ENCODE data around the gene NUDT8. TPM values are rescaled to one million over a fixed set of nuclear protein-coding genes. Genes with fewer than 3 reads are reported as not detected.

The NUDT8 gene
- total and polyA plus RNA-seq, 2 experiments from 2014 or later, result 13.6 to 28.7 TPM

DNA sequence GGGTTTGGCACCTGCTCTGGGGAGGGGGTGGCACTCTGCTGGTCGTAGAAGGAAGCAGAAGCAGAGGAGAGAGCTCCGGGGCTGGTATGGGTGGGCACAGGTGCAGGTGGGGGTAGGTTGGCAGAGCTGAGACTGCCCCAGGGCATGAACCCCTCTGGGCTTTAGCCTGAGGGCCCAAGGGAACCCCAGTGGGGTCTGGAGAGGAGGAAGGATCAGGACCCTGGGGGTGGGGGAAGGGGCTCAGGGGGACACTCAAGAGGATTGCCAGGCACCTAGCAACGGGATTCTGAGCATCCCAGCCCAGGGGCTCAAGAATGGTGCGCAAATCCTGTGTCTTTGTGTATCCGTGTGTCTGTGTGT is 38.4 kb upstream of the NUDT8 start:
- Histone ChIP-seq H3K27me3 (no peaks in the 10 kb centered on the region), H3K9me2 (replicated peaks; ENCODE audit: insufficient read depth) (no peaks in the 10 kb centered on the region), H3K4me2 (no peak overlapping the region), H3K36me3 (replicated peaks; ENCODE audit: insufficient read depth, low read depth) (no peaks in the 10 kb centered on the region), H3K79me2 (no peaks in the 10 kb centered on the region), H2AFZ (no peak overlapping the region), H3K4me1 (ENCODE audit: insufficient read depth) (no peaks in the 10 kb centered on the region), H3K4me3 (no peak overlapping the region), H3K9me3 (ENCODE audit: low read depth) (no peaks in the 10 kb centered on the region), H4K20me1 (ENCODE audit: insufficient read depth, poor library complexity, severe bottlenecking) (no peaks in the 10 kb centered on the region), H3K27ac (no peak overlapping the region)
- no peak for TF ChIP-seq EZH2 (IDR thresholded peaks at IDR 0.05; ENCODE audit: borderline replicate concordance)
- no peak for TF ChIP-seq CTCF (IDR thresholded peaks at IDR 0.05; ENCODE audit: poor library complexity)
- no peak for TF ChIP-seq EZH2phosphoT487 (IDR thresholded peaks at IDR 0.05; ENCODE audit: low read depth, severe bottlenecking, unreplicated experiment)
- WGBS (ENCODE audit: low lambda C conversion rate, missing lambda C conversion rate), result 69% methylated on average over 2 of the region's 5 CpGs
- no peak for DNase-seq (ENCODE audit: low spot score)

DNA sequence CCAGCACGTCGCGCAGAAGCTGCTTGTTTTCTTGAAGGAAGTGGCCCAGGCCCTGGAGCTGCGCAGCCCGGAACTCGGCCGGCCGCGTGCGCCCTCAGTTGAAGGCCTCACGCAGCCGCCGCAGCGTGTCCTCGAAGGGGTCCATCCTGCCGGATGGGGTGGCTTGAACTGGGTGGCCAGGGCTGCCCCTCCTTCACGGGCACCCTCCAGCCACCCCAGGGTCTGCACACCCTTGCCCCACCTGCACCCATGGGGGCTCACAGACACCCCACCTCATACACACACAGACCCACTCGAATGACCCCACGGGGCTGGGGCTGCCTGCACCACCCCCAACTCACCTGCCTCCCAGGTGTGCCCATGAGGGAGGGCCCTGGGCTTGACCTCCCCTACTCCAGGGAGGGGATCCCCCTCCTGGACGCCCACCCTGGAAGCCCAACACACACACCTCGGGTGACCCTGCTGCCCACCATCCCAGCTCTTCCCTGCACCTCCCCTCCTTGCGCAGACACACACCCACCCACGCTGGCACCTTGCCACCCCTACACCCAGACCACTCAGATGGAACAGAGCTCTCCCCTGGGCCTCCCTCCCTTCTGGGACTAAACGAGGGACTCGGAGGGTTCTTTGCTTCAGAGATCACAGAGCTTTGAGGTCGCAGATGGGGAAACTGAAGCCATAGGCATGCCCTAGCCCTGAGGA is 37.9 kb upstream of the NUDT8 start:
- Histone ChIP-seq H3K36me3 (replicated peaks; ENCODE audit: insufficient read depth, low read depth) (no peaks in the 10 kb centered on the region), H3K4me3 (no peak overlapping the region), H3K27ac (no peak overlapping the region), H3K79me2 (no peaks in the 10 kb centered on the region), H4K20me1 (ENCODE audit: insufficient read depth, poor library complexity, severe bottlenecking) (no peaks in the 10 kb centered on the region), H3K4me2 (no peak overlapping the region), H3K9me2 (replicated peaks; ENCODE audit: insufficient read depth) (no peaks in the 10 kb centered on the region), H3K27me3 (no peaks in the 10 kb centered on the region), H3K4me1 (ENCODE audit: insufficient read depth) (no peaks in the 10 kb centered on the region), H2AFZ (no peak overlapping the region), H3K9me3 (ENCODE audit: low read depth) (no peaks in the 10 kb centered on the region)
- TF ChIP-seq EZH2 (IDR thresholded peaks at IDR 0.05; ENCODE audit: borderline replicate concordance) (no peak), EZH2phosphoT487 (IDR thresholded peaks at IDR 0.05; ENCODE audit: low read depth, severe bottlenecking, unreplicated experiment) (no peak), CTCF (IDR thresholded peaks at IDR 0.05; ENCODE audit: poor library complexity) (no peak)
- whole genome bisulfite sequencing (ENCODE audit: low lambda C conversion rate, missing lambda C conversion rate), result 92% methylated on average over 23 of the region's 26 CpGs
- DNase-seq (ENCODE audit: low spot score), result no peak

- TF ChIP-seq EZH2phosphoT487 (IDR thresholded peaks at IDR 0.05; ENCODE audit: low read depth, severe bottlenecking, unreplicated experiment) (no peak), EZH2 (IDR thresholded peaks at IDR 0.05; ENCODE audit: borderline replicate concordance) (no peak), CTCF (IDR thresholded peaks at IDR 0.05; ENCODE audit: poor library complexity) (no peak)
- no peaks in the 10 kb centered on the region for H3K9me3 ChIP-seq (ENCODE audit: low read depth)
- 91% methylated on average over 19 of the region's 20 CpGs for WGBS (ENCODE audit: low lambda C conversion rate, missing lambda C conversion rate)
- H3K36me3 ChIP-seq (replicated peaks; ENCODE audit: insufficient read depth, low read depth), result no peaks in the 10 kb centered on the region
- no peaks in the 10 kb centered on the region for H4K20me1 ChIP-seq (ENCODE audit: insufficient read depth, poor library complexity, severe bottlenecking)
- no peak overlapping the region for H3K4me2 ChIP-seq
- no peak for DNase-seq (ENCODE audit: low spot score)
- no peaks in the 10 kb centered on the region for H3K4me1 ChIP-seq (ENCODE audit: insufficient read depth)
- no peaks in the 10 kb centered on the region for H3K27me3 ChIP-seq
- H3K27ac ChIP-seq, result no peak overlapping the region
- H3K79me2 ChIP-seq, result no peaks in the 10 kb centered on the region
- H3K9me2 ChIP-seq (replicated peaks; ENCODE audit: insufficient read depth), result no peaks in the 10 kb centered on the region
- H2AFZ ChIP-seq, result no peak overlapping the region
- H3K4me3 ChIP-seq, result no peak overlapping the region
These were observed 37.1 kb upstream of the NUDT8 start for GRCh38 chr11:67666676-67667489.

Data from hepatocyte (in vitro differentiated cells).